CD4-positive, alpha-beta T cell (primary cell): Measurements from ENCODE around the gene WDR11. TPM values are rescaled to one million over a fixed set of nuclear protein-coding genes. Genes with fewer than 3 reads are reported as not detected.

Experiments used
- ATAC-seq: fragments of 200-7000 bp; cut with Tn5 transposase; one replicate; pipeline ENCODE4 v1.10.0; 2022; ENCODE audit warnings: mild to moderate bottlenecking; ENCODE audit not compliant: poor library complexity
- CTCF ChIA-PET: fragments of 350-600 bp; sonication (Branson Sonifier 250); formaldehyde crosslinking; loops from one replicate; lab custom pipeline; 2021; ENCODE audit warnings: antibody characterized with exemption, inconsistent platforms; lab: Charles Lee
- POLR2A ChIA-PET: fragments of 350-600 bp; sonication (Branson Sonifier 250); formaldehyde crosslinking; loops from one replicate; lab custom pipeline; 2021; ENCODE audit warnings: antibody characterized with exemption, inconsistent platforms; lab: Charles Lee
- DNase-seq, 14 experiments: peaks; one replicate each; pipeline ENCODE4 v3.0.0-alpha.2; 2013 to 2020; ENCODE audit warnings: mixed read lengths in 2 of 14
- H3K27ac ChIP-seq, 2 donors: one replicate each; pipeline versions ENCODE4 v1.5.1 to v1.7.0; 2013; ENCODE audit warnings: low read length in 2 of 2, low read depth in 1 of 2, mild to moderate bottlenecking in 1 of 2
- H3K27me3 ChIP-seq, 2 experiments: 1 replicate in 1 of 2; 2 replicates in 1 of 2; pipeline versions ENCODE4 v1.6.1 to v1.7.0; 2013; ENCODE audit warnings: low read length in 2 of 2, control low read depth in 1 of 2, mild to moderate bottlenecking in 1 of 2, moderate library complexity in 1 of 2; ENCODE audit not compliant: insufficient read depth in 2 of 2, control insufficient read depth in 1 of 2
- H3K36me3 ChIP-seq: one replicate; pipeline ENCODE4 v1.6.1; 2013; ENCODE audit warnings: low read length, control low read depth; ENCODE audit not compliant: insufficient read depth
- H3K4me1 ChIP-seq: one replicate; pipeline ENCODE4 v1.6.1; 2013; ENCODE audit warnings: low read length, control low read depth; ENCODE audit not compliant: insufficient read depth
- H3K4me3 ChIP-seq: one replicate; pipeline ENCODE4 v1.5.1; 2013; ENCODE audit warnings: mild to moderate bottlenecking, low read length, moderate library complexity
- H3K9me3 ChIP-seq, 2 experiments: 1 replicate in 1 of 2; 2 replicates in 1 of 2; pipeline versions ENCODE4 v1.6.1 to v1.7.0; 2013; ENCODE audit warnings: low read length in 2 of 2, mild to moderate bottlenecking in 2 of 2, control low read depth in 1 of 2, moderate library complexity in 1 of 2; ENCODE audit not compliant: control insufficient read depth in 1 of 2, insufficient read depth in 1 of 2
- H3K27ac Mint-ChIP-seq: one replicate; pipeline ENCODE4 v1.8.0; 2020; ENCODE audit warnings: mixed read lengths
- H3K27me3 Mint-ChIP-seq: one replicate; pipeline ENCODE4 v1.8.0; 2021; ENCODE audit warnings: mixed read lengths
- H3K36me3 Mint-ChIP-seq: one replicate; pipeline ENCODE4 v1.8.0; 2021; ENCODE audit warnings: low read depth, mixed read lengths
- H3K4me1 Mint-ChIP-seq: one replicate; pipeline ENCODE4 v1.8.0; 2021; ENCODE audit warnings: low read depth, mixed read lengths
- H3K4me3 Mint-ChIP-seq: one replicate; pipeline ENCODE4 v1.8.0; 2020; ENCODE audit warnings: mild to moderate bottlenecking, mixed read lengths
- H3K9me3 Mint-ChIP-seq: one replicate; pipeline ENCODE4 v1.8.0; 2020; ENCODE audit warnings: mixed read lengths
- CTCF ChIP-seq: fragments of 200-600 bp; IDR thresholded peaks from one replicate; pipeline ENCODE4 v1.8.0; 2022; ENCODE audit warnings: antibody characterized with exemption, mild to moderate bottlenecking
- intact Hi-C, 2 experiments: fragments of 100-400 bp; cut with DNase I in 1 of 2; cut with micrococcal nuclease in 1 of 2; formaldehyde crosslinking; loops; one replicate each; pipeline versions ENCODE4 v1.15.1 to v1.9.0; 2023 to 2025; cut with DNase I, micrococcal nuclease
- total RNA-seq, 174 experiments: library from RNA in 2 of 174; stranded (reverse) in 2 of 174; gene quantifications; one replicate each; pipeline ENCODE4 v1.2.3 and lab custom pipeline; 2021 to 2026

The WDR11 gene
- total RNA-seq, 2 experiments from 2014 or later, result 16.9 to 17.9 TPM

DNA sequence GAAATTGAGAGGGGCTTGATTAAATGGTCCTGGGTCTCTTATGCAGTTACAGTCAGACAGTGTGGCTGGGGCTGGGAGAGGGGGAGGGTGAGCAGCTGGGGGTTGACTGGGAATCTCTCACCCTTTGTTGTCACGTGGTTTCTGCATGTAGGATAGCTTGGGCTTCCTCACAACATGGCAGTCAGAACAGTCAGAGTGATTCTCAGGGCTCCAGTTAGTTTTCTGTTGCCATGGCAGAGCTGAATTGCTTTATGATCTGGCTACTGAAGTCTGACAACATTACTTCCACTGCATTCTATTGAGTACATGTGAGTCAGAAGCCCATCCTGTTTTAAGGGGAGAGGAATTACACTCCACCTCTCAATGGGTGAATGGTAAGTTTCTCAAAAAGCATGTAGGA, 102.7 kb downstream of the WDR11 start:
- H3K36me3 ChIP-seq, result no peaks in the 10 kb centered on the region
- no peak for DNase-seq
- Mint-ChIP-seq H3K9me3 (no peaks in the 10 kb centered on the region), H3K36me3 (no peaks in the 10 kb centered on the region), H3K4me3 (no peak overlapping the region), H3K27me3 (peaks cover 70% of the 10 kb centered on the region), H3K27ac (no peak overlapping the region), H3K4me1 (no peaks in the 10 kb centered on the region)
- ChIA-PET POLR2A (no interaction called here), CTCF (no interaction called here)
- peaks cover 8 to 13% of the 10 kb centered on the region in 2 experiments for H3K9me3 ChIP-seq
- intact Hi-C loops, result no loop called here
- H3K27me3 ChIP-seq, result peaks cover 24 to 37% of the 10 kb centered on the region in 2 experiments
- no peak overlapping the region for H3K27ac ChIP-seq
- no peak for TF ChIP-seq CTCF
- peaks cover 12% of the 10 kb centered on the region for H3K4me1 ChIP-seq
- ATAC-seq, result no peak
- H3K4me3 ChIP-seq, result no peak overlapping the region
